Central memory CD4-positive, alpha-beta T cell (primary cell): Measurements from ENCODE around the gene FBXW2.
A peak's percentile ranks its signal among the peaks of the same experiment; 100 is the strongest.
"Not testable (repeated sequence)": the region's sequence is repeated elsewhere in the genome, so short reads cannot be mapped to it uniquely, and the experiment has no call there.

Experiments used
- DNase-seq: peaks from one replicate; pipeline ENCODE4 v3.0.0; 2022
- total RNA-seq, 3 experiments: gene quantifications; one replicate each; lab custom pipeline; 2026; lab: John Stamatoyannopoulos, UW

The FBXW2 gene
- 105 to 161 (median 134) reads per million in 3 experiments for total RNA-seq

GRCh38 chr9:120792898-120793765 is at the start of gene FBXW2:
TSS of gene FBXW2 (minus strand) at chr9:120793416. CDS start at chr9:120788258, 5,158 bp downstream.
- peak; percentile 76 for DNase-seq

- no peak for DNase-seq
Observed at GRCh38 chr9:120841930-120842684, 48.9 kb upstream of the FBXW2 start.

- no peak for DNase-seq
Observed at GRCh38 chr9:120839146-120839545, 45.9 kb upstream of the FBXW2 start.

GRCh38 chr9:120837921-120838320 is 44.7 kb upstream of the FBXW2 start:
- no peak for DNase-seq

- DNase-seq, result no peak
Observed at GRCh38 chr9:120833325-120833724, 40.1 kb upstream of the FBXW2 start.

GRCh38 chr9:120832807-120833206 is 39.6 kb upstream of the FBXW2 start:
- DNase-seq, result no peak

GRCh38 chr9:120830865-120831264 is 37.6 kb upstream of the FBXW2 start:
- no peak for DNase-seq

GRCh38 chr9:120830151-120830550 is 36.9 kb upstream of the FBXW2 start:
- DNase-seq, result no peak

- DNase-seq, result no peak
Observed at GRCh38 chr9:120829650-120830049, 36.4 kb upstream of the FBXW2 start.

GRCh38 chr9:120820095-120820494 is 26.9 kb upstream of the FBXW2 start:
- DNase-seq, result no peak

GRCh38 chr9:120818595-120818994 is 25.4 kb upstream of the FBXW2 start:
- no peak for DNase-seq

- DNase-seq, result no peak
Observed at GRCh38 chr9:120815075-120815474, 21.9 kb upstream of the FBXW2 start.

- no peak for DNase-seq
Observed at GRCh38 chr9:120808931-120809330, 15.7 kb upstream of the FBXW2 start.

- no peak for DNase-seq
Observed at GRCh38 chr9:120807607-120808379, 14.6 kb upstream of the FBXW2 start.

- DNase-seq, result not testable (repeated sequence)
Observed at GRCh38 chr9:120804784-120805363, 11.7 kb upstream of the FBXW2 start.

- DNase-seq, result no peak
Observed at GRCh38 chr9:120801441-120801840, 8.2 kb upstream of the FBXW2 start.

- DNase-seq, result no peak
Observed at GRCh38 chr9:120791161-120791560, 2.1 kb downstream of the FBXW2 start.

GRCh38 chr9:120787933-120788332 is 5.3 kb downstream of the FBXW2 start:
- DNase-seq, result no peak

GRCh38 chr9:120783602-120784047 is 9.6 kb downstream of the FBXW2 start:
- no peak for DNase-seq

- DNase-seq, result no peak
Observed at GRCh38 chr9:120781236-120781635, 12.0 kb downstream of the FBXW2 start.

- no peak for DNase-seq
Observed at GRCh38 chr9:120780367-120780766, 12.8 kb downstream of the FBXW2 start.

GRCh38 chr9:120779227-120779626 is 14.0 kb downstream of the FBXW2 start:
- no peak for DNase-seq

GRCh38 chr9:120778758-120779157 is 14.5 kb downstream of the FBXW2 start:
- no peak for DNase-seq
